GM18861 (cell line): Measurements from ENCODE around the gene EYA2.
"Not testable (repeated sequence)": the region's sequence is repeated elsewhere in the genome, so short reads cannot be mapped to it uniquely, and the experiment has no call there.

Experiments used
- ATAC-seq: cut with Tn5 transposase; IDR thresholded peaks from one replicate; pipeline ENCODE4 v1.9.1; 2021; ENCODE audit not compliant: unreplicated experiment

Gene EYA2

GRCh38 chr20:46929902-46930301 lies 35.3 kb downstream of the EYA2 start:
- no peak for ATAC-seq

- ATAC-seq = no peak
Measured at GRCh38 chr20:46930640-46931339, 36.1 kb downstream of the EYA2 start.

GRCh38 chr20:46931699-46932098 lies 37.1 kb downstream of the EYA2 start:
- ATAC-seq = no peak

- ATAC-seq = not testable (repeated sequence)
Measured at GRCh38 chr20:46932439-46932838, 37.8 kb downstream of the EYA2 start.

- ATAC-seq = no peak
Measured at GRCh38 chr20:46933150-46933549, 38.5 kb downstream of the EYA2 start.

GRCh38 chr20:46934746-46935287 lies 40.2 kb downstream of the EYA2 start:
- no peak for ATAC-seq

- ATAC-seq = no peak
Measured at GRCh38 chr20:46935394-46936017, 40.9 kb downstream of the EYA2 start.

GRCh38 chr20:46936415-46937156 lies 41.9 kb downstream of the EYA2 start:
- ATAC-seq = no peak

- no peak for ATAC-seq
Measured at GRCh38 chr20:46937157-46937523, 42.5 kb downstream of the EYA2 start.

GRCh38 chr20:46937533-46938226 lies 43.0 kb downstream of the EYA2 start:
- ATAC-seq = no peak

- no peak for ATAC-seq
Measured at GRCh38 chr20:46938434-46938833, 43.8 kb downstream of the EYA2 start.

- ATAC-seq = no peak
Measured at GRCh38 chr20:46939031-46939965, 44.7 kb downstream of the EYA2 start.

- no peak for ATAC-seq
Measured at GRCh38 chr20:46940616-46941015, 46.0 kb downstream of the EYA2 start.

- ATAC-seq = no peak
Measured at GRCh38 chr20:46941404-46941803, 46.8 kb downstream of the EYA2 start.

- ATAC-seq = no peak
Measured at GRCh38 chr20:46943861-46944591, 49.4 kb downstream of the EYA2 start.

GRCh38 chr20:46945465-46945864 lies 50.8 kb downstream of the EYA2 start:
- no peak for ATAC-seq

- no peak for ATAC-seq
Measured at GRCh38 chr20:46946181-46946624, 51.6 kb downstream of the EYA2 start.

GRCh38 chr20:46946796-46947195 lies 52.2 kb downstream of the EYA2 start:
- no peak for ATAC-seq

GRCh38 chr20:46948081-46948480 lies 53.4 kb downstream of the EYA2 start:
- ATAC-seq = no peak
